ENCODE data around the gene NCF4.

- TF ChIP-seq POLR2AphosphoS5 (IDR thresholded peaks at IDR 0.05; ENCODE audit: low read depth, low read length) = no peak
- TF ChIP-seq POLR2A (IDR thresholded peaks at IDR 0.05; ENCODE audit: low read depth, low read length) = no peak
- TF ChIP-seq TAF1 (IDR thresholded peaks at IDR 0.05; ENCODE audit: borderline replicate concordance, low read depth, low read length) = no peak
These were observed 20.7 kb upstream of the NCF4 start for GRCh38 chr22:36840106-36840505.
